Adrenal gland (tissue), 5 donors: Measurements from ENCODE around the gene CACUL1.

ENCODE experiments used
- POLR2A ChIP-seq, 2 donors: fragments of 450-650 bp; IDR thresholded peaks; one replicate each; pipeline ENCODE4 v1.6.1; 2017; ENCODE audit warnings: antibody characterized with exemption in 2 of 2, mild to moderate bottlenecking in 2 of 2, moderate library complexity in 1 of 2
- TF ChIP-seq, protein P1 (sequence below), 6 experiments: fragments of 450-650 bp in 4 of 6; fragments of 200-600 bp in 2 of 6; sonication (generic) in 1 of 6; IDR thresholded peaks; 1 replicate in 5 of 6; 2 replicates in 1 of 6; pipeline versions ENCODE4 v1.5.1 to v1.8.0; 2016 to 2021; ENCODE audit warnings: antibody characterized with exemption in 6 of 6, mild to moderate bottlenecking in 2 of 6, moderate library complexity in 1 of 6
- donor health status: DM: no; HTN: no; CAD: no.

DNA sequence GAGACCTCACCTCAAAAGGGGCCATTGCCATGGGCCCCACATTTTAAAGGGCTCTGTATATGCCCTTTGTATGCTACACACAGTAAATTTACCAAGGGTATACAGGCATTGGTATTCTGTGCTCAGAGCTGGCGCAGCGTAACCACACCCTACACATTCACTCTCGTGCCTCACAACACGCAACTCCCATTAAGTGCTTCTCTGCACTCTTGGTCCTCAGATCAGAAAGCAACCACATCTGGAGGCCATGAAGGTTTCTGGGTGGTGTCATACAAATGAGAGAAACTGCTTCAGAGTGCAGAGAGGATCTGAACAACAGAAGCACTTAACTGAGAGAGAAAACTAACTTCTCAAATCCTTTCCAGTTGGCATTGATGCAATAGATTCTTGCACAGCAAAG, 9.4 kb upstream of the CACUL1 start:
- TF ChIP-seq, protein P1, sequence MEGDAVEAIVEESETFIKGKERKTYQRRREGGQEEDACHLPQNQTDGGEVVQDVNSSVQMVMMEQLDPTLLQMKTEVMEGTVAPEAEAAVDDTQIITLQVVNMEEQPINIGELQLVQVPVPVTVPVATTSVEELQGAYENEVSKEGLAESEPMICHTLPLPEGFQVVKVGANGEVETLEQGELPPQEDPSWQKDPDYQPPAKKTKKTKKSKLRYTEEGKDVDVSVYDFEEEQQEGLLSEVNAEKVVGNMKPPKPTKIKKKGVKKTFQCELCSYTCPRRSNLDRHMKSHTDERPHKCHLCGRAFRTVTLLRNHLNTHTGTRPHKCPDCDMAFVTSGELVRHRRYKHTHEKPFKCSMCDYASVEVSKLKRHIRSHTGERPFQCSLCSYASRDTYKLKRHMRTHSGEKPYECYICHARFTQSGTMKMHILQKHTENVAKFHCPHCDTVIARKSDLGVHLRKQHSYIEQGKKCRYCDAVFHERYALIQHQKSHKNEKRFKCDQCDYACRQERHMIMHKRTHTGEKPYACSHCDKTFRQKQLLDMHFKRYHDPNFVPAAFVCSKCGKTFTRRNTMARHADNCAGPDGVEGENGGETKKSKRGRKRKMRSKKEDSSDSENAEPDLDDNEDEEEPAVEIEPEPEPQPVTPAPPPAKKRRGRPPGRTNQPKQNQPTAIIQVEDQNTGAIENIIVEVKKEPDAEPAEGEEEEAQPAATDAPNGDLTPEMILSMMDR (IDR thresholded peaks at IDR 0.05) = no peak
- no peak for TF ChIP-seq POLR2A (IDR thresholded peaks at IDR 0.05)
